ENCODE results near the gene KDM6A. TPM values are rescaled to one million over a fixed set of nuclear protein-coding genes. Genes with fewer than 3 reads are reported as not detected.
"Not testable (repeated sequence)": the region's sequence is repeated elsewhere in the genome, so short reads cannot be mapped to it uniquely, and the experiment has no call there.

KDM6A gene
- total RNA-seq, 1 experiment from 2014 or later = 14.4 TPM

DNA sequence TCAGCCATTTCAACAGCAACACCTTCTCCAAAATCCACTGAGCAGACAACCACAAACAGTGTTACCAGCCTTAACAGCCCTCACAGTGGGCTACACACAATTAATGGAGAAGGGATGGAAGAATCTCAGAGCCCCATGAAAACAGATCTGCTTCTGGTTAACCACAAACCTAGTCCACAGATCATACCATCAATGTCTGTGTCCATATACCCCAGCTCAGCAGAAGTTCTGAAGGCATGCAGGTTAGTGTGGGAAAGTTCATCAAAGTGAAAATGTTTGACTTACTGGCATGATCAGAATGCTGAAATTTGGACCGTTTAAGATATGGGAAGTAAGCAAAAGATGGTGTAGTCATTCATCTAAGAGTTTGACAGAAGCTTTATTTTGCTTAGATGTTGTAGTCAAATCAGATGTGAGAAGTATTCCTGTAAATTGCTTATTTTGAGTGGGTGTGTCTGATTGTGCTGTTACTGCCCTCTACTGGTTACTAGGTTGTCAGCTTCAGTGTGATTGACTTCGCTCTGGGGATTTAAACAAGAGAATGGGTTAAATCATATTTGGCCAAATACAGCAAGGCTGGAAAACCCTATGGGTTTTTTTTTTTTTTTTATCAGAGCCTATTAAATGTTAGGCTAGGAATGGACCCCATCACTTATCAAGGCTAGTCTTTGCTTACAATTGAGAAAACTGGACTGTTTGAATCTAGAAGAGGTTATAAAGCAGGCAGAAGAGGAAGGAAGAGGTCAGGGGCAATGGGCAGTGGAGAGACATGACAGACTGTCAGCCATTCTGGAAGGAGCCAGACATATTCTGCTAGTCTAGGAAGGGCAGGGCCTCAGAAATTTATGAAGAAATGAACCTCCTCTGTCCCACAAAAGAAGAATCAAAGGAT lies 197.4 kb downstream of the KDM6A start:
- DNase-seq (ENCODE audit: low read depth) = peak; percentile 36

DNA sequence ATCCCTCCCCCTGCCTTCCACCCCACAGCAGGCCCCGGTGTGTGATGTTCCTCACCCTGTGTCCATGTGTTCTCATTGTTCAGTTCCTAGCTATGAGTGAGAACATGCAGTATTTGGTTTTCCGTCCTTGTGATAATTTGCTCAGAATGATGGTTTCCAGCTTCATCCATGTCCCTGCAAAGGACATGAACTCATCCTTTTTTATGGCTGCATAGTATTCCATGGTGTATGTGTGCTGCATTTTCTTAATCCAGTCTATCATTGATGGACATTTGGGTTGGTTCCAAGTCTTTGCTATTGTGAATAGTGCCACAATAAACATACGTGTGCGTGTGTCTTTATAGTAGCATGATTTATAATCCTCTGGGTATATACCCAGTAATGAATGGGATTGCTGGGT lies 200.0 kb downstream of the KDM6A start:
- DNase-seq (ENCODE audit: low read depth) = not testable (repeated sequence)

DNA sequence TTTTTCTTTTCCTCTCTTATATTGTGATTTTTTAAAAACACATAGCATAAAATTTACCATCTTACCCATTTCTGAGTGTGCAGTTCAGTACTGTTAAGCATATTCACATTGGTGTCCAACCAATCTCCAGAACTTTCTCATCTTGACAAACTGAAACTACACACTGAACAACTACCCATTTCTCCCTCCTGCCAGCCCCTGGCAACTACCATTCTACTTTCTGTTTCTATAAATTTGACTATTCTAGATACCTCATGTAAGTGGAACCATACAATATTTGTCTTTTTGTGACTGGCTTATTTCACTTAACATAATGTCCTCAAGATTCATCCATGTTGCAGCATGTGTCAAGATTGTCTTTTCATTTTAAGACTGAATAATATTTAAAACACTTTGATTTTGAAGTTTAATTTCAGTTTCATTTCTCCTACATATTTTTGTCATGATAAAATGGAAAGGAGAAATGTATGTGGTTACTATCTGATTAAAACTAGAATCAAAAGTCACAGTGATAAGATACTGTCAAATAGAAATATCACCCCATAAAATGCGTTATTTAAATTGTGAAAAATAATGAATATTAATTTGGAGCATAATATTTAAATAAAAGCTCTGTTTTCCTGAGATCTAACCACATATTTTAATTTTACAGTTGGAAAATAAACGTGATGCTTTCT lies 204.9 kb downstream of the KDM6A start:
- no peak for DNase-seq (ENCODE audit: low read depth)

DNA sequence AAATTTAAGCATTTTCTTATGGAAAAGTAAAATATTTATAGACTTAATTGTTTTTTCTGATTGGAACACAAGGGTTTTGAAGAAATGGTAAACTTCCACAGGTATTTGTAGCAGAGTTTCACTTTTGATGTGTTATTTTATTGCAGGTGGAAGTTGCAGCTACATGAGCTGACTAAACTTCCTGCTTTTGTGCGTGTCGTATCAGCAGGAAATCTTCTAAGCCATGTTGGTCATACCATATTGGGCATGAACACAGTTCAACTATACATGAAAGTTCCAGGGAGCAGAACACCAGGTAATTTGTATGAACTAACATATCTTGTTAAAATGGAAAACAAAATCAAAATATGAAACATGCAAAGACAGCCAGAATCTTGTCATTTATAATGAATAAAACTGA lies 210.3 kb downstream of the KDM6A start:
- no peak for DNase-seq (ENCODE audit: low read depth)

DNA sequence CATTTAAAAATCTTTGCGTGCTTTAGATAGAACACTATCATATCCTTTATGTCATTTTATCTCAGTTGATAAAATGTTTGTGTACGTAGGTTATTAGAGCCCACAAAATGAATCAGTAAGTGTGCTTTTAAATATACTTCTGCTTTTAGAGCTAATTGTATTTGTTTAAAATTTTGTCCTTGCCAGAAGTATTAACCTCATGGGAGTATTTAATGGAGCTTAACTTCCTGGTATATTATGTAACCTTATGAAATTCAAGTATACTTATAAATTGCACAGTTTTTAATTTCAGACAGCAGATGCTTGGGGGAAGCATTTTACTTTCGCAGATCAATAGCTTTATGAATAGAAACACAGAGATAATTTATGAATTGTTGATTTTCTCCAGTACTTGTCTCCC lies 237.5 kb downstream of the KDM6A start:
- DNase-seq (ENCODE audit: low read depth) = no peak

DNA sequence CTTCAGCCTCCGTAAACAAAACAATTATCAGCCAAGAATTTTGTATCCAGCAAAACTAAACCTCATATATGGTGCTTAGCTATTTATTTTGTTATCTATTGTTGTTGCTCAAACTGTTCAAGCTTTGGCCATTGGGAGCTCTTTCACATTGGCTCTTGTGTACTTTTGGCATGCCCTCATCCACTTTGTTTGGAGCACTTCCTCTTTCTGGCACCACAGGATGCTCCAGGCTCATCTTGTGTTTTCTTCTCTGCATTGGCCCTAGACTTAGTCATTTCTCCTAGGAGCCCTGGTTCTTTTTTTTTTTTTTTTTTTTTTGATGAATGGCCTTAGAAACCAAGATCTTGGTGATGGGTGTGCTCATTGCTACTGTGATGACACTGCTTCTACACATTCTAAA lies 253.2 kb downstream of the KDM6A start:
- peak; percentile 1 for DNase-seq (ENCODE audit: low read depth)

DNA sequence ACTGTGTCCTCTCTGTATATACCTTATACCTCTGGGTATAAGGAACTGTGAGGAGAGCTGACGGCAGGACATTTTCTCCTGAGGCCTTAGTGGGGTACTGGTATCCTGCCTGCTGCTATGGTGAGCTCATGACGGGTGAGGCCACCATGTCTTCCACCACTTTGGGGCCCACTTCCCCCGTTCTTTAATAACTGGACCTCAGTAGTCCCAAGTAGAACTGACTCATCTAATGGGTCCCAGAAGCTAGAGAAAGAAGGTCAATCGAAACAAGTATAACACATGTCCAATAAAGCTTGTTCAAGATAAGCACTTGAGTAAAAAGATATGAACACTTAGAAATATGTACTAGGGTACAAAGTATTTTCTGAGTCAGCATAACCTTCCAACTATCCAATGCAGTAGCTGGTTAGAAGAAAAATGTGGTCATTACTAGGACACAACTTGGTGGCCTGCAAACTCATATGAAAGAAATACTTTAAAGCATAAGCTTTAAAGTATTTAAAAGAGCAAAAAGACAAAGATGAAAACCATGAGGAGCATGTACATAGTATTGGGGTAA lies 256.0 kb downstream of the KDM6A start:
- DNase-seq (ENCODE audit: low read depth) = no peak

DNA sequence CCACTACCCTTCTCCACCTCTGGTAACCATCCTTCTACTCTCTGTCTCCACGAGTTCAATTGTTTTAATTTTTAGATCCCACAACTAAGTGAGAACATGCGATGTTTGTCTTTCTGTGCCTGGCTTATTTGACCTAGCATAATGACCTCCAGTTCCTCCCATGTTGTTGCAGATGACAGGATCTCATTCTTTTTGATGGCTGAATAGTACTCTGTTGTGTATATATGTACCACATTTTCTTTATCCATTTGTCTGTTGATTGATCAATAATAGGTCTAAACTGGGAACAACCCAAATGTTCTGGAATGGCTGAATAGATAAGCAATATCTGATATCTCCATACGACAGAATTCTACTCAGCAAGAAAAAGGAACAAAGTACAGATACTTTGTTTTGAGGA lies 260.5 kb downstream of the KDM6A start:
- DNase-seq (ENCODE audit: low read depth) = no peak

DNA sequence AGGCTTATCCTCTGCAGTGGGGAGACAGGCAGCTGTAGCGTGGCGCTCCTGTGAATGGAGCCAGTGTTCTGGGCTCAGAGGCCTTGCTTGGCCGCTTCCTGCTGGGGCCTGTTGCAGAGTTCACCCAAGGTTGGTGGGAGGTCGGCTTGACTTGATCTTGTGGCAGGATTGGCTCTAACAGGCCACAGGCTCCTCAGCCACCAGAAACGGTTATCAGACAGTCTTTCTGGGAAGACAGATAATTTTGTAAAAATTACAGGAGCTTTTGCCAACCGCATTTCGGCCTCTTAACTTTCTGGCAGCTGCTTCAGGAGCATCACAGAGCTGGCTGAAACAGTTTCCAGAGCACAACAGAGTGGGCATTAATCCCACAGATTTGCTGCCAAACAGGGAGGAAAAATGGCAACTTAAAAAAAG lies 261.3 kb downstream of the KDM6A start:
- no peak for DNase-seq (ENCODE audit: low read depth)

DNA sequence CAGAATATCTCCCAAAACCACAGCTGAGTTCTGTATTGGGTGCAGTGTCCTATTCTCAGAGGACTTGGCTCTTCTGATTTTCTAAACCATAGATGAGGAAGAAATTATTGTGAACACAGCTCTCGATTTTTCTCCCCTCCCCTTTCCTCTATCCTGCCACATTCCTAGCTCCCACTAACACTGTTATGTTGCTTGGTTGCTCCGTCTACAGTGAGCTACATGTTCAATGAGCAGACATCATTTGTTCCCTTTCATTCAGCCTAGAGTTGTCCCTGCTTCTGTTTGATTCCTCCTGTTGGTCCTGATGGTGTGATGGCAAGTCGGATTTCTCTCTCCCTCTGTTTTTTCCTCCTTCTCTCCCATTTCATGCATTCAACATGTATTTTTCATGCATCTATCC lies 261.8 kb downstream of the KDM6A start:
- no peak for DNase-seq (ENCODE audit: low read depth)

DNA sequence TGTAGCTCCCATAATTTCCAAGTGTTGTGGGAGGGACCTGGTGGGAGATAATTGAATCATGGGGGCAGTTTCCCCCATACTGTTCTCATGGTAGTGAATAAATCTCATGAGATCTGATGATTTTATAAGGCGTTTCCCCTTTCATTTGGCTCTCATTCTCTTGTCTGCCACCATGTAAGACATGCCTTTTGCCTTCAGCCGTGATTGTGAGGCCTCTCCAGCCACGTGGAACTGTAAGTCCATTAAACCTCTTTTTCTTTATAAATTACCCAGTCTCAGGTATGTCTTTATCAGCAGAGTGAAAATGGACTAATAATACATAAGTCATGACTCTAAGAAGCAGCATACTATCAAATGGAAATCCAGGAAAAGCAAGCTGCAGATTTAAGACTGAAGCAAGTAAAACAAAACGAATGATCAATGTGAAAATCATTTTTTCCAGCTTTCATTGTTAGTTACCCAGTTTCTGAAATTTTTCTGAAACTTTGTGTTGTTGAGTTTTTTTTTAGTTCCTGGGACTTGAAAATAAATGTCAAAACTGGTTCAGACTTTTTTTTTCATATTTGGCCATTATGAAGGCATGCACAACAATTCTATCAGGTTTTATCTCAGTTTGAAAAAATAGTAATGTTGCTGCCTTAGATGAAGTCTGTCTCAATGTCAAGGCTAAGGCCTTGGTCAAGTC lies 262.5 kb downstream of the KDM6A start:
- not testable (repeated sequence) for DNase-seq (ENCODE audit: low read depth)

DNA sequence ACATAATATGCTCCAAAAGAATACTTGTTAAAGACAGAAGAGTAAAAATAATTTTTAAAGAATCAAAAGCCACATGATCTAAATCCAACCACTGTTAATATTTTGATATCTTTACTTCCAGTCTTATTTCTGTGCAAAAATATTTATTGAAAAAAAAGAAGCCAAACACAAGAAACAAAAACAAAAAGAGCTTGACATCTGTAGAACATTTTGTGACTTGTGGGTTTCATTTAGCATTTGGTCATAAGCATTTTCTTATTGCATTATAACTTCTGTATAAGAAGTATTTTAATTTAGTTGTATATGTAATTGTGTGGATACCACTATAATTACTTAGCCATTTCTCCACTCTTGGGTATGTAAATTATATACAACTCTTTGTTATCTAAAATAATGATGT lies 264.5 kb downstream of the KDM6A start:
- DNase-seq (ENCODE audit: low read depth) = no peak

DNA sequence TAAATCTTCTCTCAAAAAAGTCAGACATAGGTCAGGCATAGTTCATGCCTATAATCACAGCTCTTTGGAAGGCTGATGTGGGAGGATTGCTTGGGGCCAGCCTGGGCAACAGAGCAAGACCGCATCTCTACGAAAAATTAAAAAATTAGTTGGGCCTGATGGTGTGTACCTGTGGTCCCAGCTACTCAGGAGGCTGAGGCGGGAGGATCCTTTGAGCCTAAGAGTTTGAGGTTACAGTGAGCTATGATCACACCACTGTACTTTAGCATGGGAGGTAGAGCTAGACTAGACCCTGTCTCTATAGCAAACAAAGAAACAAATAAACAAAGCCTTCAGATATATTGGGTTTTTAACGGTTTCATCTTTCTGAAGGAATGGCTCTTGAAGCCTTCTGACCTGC lies 265.5 kb downstream of the KDM6A start:
- no peak for DNase-seq (ENCODE audit: low read depth)

DNA sequence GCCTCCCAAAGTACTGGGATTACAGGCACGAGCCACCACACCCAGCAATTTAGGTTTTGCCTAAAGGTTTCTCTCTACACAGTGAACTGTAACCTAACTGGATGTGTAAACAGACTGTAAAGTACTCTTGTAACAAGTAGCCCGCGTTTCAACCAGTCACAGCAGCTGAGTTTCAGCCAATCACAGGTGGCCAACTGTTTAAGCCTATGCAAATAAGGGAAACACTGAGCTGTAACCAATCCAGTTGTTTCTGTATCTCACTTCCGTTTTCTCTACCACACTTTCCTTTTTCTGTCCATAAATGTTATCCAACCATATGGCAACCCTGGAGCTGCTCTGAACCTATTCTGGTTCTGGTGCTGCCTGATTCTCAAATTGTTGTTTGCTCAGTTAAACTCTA lies 267.8 kb downstream of the KDM6A start:
- DNase-seq (ENCODE audit: low read depth) = no peak

DNA sequence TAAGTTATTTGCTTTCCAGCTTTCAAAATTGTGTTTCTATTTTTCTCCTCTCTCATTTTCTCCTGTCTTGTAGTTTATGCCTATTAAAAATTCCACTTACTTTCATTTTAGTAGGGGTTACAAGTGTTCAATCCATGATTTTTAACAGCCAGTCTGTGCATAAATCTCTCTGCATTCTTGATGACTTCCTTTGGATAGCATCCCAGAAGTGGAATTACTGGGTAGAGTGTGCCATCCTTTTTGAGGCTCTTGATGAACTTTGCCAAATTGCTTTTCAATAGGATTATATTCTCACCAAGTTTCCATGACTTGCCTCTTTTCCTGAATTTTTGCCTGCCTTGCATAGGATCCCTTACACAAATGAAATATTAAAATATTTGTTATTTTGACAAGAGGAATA lies 269.2 kb downstream of the KDM6A start:
- no peak for DNase-seq (ENCODE audit: low read depth)

DNA sequence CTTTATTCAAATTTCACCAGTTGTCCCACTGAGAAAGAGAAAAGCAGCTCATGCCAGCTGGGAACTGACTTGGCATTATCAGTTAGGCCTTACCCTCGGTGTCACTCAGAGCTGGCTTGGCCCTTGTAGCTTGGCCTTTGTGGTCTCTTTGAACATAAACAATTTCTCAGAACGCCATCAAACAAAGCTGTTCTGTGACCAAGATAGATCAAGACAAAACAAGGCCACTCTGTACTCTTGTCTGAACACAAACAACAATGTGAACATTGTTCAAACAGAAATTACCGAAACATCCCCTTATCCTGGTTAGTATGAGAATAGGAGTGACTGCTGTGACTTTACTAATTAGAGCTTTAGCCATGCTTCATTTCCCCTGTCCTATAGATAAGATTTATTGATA lies 270.5 kb downstream of the KDM6A start:
- DNase-seq (ENCODE audit: low read depth) = no peak

DNA sequence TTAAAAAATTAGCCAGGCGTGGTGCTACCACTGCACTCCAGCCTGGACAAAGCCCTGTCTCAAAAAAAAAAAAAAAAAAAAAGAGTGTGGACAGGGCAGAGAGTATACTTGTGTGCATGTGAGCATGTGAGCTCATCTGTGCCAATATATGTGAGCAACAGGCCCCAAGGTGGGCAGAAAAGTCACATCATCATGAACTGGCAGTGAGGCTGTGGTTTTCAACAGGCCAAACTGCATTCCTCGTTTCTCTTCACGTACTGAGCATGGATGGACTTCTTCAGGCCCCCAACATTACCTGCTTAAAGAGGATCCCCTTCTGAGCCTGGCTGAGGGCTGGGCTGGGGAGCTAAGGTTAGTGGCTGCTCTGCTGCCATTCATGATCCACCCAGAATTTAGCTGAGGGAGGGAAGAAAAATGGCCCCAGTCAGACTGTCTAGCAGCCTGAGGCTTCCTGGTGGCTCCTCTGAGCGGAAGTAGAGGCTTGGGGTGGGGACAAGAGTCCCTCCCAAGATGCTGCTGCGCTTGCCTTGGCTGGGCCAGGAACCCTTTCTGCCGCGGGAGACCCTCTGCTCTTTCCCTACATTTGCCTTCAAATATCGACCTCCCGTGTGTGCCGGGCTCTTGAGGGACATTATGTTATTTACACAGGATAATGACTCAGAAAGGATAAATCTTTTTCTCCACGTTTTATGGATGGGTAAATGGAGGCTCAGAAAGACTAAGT lies 272.7 kb downstream of the KDM6A start:
- DNase-seq (ENCODE audit: low read depth) = no peak

DNA sequence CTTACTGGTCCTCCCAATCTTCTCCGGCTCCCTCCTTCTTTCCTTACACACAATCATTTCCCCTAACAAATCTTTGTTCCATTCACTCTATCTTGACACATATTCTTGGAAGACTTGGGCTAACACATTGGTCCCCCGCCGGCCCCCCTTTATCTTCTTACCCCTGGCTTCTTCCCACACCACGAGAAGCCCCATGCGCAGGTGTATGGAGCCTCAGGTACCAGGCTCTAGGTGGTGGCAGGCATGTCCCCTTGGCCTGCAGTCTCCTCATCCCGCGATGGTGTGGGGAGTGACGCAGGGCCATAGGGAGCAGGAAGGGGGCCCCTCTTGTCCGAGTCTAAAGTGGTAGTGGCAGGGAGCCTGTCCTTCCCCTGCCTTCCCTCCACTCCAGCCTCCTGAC lies 277.8 kb downstream of the KDM6A start:
- no peak for DNase-seq (ENCODE audit: low read depth)

DNA sequence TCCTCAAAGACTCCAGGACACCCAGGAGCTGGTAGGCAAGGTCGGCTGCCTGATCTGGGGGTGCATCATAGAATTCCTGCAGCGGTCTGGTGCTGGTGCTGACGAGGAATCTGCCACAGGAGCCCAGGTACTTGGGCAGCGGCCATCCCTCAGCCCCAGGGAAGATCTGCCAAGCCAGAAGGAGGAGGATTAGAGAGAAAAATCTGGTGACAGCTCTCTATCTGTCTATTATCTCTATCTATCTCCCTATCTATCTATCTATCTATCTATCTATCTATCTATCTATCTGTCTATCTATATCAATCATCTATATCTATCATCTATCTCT lies 281.0 kb downstream of the KDM6A start:
- no peak for DNase-seq (ENCODE audit: low read depth)

DNA sequence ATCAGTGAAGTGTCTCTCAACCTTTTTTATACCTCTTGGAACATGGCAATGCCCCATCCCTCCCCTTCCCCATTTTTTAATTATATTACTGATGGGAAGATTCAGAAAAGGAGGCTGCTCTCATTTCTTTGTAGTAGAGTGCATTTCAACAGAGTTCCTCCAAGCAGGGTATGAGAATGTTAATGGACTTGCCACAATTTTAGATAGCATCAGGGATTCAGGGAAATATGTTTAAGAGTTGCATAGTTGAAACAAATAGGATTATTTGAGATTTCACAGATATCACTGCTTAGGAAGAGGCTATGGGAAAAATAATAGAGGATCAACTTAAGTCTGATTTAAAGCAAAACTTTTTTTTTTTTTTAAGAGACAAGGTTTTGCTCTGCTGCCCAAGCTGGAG lies 281.5 kb downstream of the KDM6A start:
- DNase-seq (ENCODE audit: low read depth) = no peak

DNA sequence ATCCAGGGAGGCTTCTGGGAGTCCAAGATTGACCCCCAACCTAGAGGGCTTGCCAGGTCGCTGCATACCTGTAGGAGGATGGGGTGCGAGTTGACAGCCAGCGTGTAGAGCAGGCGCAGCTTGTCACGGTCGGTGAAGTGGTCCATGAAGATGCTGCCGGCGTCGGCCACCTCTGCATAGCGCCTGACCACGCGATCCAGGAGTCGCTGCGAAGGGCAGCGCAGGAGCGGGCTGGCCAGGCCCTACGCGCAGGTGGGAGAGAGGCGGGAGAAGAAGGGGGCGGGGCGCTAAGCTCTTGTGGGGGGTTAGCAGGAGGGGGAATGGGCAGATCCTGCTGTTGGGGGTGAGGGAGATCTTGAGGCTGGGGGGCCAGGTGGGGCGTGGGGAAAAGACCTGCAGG lies 284.7 kb downstream of the KDM6A start:
- no peak for DNase-seq (ENCODE audit: low read depth)
